Activated T-cell treated with anti-CD3 and anti-CD28 coated beads for 1 hour (primary cell): ENCODE results near the gene RBMX.

ENCODE experiments used
- DNase-seq: peaks from one replicate; pipeline ENCODE4 v3.0.0-alpha.2; 2020; ENCODE audit warnings: low read depth

The RBMX gene

GRCh38 chrX:136835761-136836160, 44.8 kb downstream of the RBMX start:
- DNase-seq: no peak

DNA sequence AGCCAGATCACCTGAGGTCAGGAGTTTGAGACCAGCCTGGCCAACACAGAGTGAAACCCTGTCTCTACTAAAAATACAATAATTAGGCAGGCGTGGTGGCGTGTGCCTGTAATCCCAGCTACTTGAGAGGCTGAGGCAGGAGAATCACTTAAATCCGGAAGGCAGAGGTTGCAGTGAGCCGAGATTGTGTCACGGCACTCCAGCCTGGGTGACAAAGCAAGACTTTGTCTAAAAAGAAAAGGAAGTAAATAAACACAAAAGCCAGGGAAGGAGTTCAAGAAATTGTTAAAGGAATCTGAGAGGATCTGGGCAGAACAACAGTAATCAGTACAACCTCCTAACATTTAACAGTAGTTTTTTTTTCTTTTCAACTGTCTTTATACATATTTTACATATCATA, 51.1 kb downstream of the RBMX start:
- DNase-seq: no peak

GRCh38 chrX:136828830-136829229, 51.7 kb downstream of the RBMX start:
- DNase-seq: no peak

DNA sequence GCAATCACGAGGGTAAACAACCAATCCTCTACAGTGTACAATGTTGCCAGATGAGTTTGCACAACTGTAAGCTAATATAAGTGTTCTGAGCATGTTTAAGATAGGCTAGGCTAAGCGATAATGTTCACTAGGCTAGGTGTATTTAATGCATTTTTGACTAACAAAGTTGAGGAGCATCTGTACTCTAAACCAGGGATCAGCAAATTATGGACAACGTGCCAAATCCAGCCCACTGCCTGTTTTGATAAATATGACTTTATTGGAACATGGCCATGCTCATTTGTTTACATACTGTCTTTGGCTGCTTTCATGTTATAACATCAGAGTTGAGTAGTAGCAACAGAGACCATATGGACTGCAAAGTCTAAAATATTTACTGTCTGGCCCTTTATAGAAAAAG, 53.5 kb downstream of the RBMX start:
- no peak for DNase-seq

DNA sequence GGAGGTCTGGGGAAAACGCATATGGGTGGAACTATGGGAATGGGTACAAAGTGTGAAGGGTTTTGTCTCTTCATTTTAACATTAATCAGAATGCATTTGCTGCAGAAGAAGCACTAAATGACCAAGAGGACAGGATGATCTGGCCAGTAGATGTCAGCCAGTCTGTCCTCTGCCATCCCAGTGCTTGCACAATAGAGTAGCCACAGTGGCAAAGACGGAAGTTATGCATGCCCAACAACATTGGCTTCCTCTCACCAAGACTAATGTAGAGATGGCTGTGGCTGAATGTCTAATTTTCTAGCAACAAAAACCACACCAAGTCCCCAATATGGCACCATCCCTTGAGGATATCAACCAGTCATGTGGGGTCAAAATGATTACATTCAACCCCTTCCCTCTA, 54.8 kb downstream of the RBMX start:
- no peak for DNase-seq
